ENCODE data around the gene LMBRD2.

Gene LMBRD2

GRCh38 chr5:36096486-36096885 is 55.2 kb downstream of the LMBRD2 start:
- DNase-seq: no peak

- DNase-seq: no peak
Observed at GRCh38 chr5:36089989-36090388, 61.7 kb downstream of the LMBRD2 start.

- DNase-seq: no peak
Observed at GRCh38 chr5:36079200-36079781, 72.4 kb downstream of the LMBRD2 start.

GRCh38 chr5:36078430-36078829 is 73.3 kb downstream of the LMBRD2 start:
- DNase-seq: no peak

- no peak for DNase-seq
Observed at GRCh38 chr5:36073595-36074216, 78.0 kb downstream of the LMBRD2 start.

GRCh38 chr5:36070687-36071571 is 80.8 kb downstream of the LMBRD2 start:
- DNase-seq: no peak

GRCh38 chr5:36068751-36069281 is 82.9 kb downstream of the LMBRD2 start:
- DNase-seq: no peak

GRCh38 chr5:36066540-36067210 is 85.0 kb downstream of the LMBRD2 start, which contains the start of gene UGT3A2:
TSS of gene UGT3A2 (minus strand) at chr5:36066882. CDS start at chr5:36066789, 93 bp downstream.
- no peak for DNase-seq

- DNase-seq: no peak
Observed at GRCh38 chr5:36066001-36066539, 85.6 kb downstream of the LMBRD2 start.

GRCh38 chr5:36060420-36060887 is 91.2 kb downstream of the LMBRD2 start:
- DNase-seq: no peak

GRCh38 chr5:36059571-36060419 is 91.9 kb downstream of the LMBRD2 start:
- DNase-seq: no peak

GRCh38 chr5:36058776-36059175 is 92.9 kb downstream of the LMBRD2 start:
- DNase-seq: no peak

GRCh38 chr5:36057386-36057785 is 94.3 kb downstream of the LMBRD2 start:
- DNase-seq: no peak

GRCh38 chr5:36056422-36056821 is 95.3 kb downstream of the LMBRD2 start:
- DNase-seq: no peak

GRCh38 chr5:36055984-36056383 is 95.7 kb downstream of the LMBRD2 start:
- no peak for DNase-seq

- no peak for DNase-seq
Observed at GRCh38 chr5:36054647-36055046, 97.0 kb downstream of the LMBRD2 start.

- DNase-seq: no peak
Observed at GRCh38 chr5:36052538-36052937, 99.1 kb downstream of the LMBRD2 start.

GRCh38 chr5:36049949-36050348 is 101.7 kb downstream of the LMBRD2 start:
- DNase-seq: no peak

Measured in effector CD4-positive, alpha-beta T cell (primary cell).